GM12892 (cell line): ENCODE results near the gene SMAD9.

Experiments
- POLR2A ChIP-seq: IDR thresholded peaks from 2 replicates; pipeline ENCODE4 v1.6.1; 2011; ENCODE audit warnings: low read depth, low read length, control low read depth
- POLR2AphosphoS5 ChIP-seq: IDR thresholded peaks from 2 replicates; pipeline ENCODE4 v1.6.1; 2011; ENCODE audit warnings: low read depth, low read length, control low read depth

DNA sequence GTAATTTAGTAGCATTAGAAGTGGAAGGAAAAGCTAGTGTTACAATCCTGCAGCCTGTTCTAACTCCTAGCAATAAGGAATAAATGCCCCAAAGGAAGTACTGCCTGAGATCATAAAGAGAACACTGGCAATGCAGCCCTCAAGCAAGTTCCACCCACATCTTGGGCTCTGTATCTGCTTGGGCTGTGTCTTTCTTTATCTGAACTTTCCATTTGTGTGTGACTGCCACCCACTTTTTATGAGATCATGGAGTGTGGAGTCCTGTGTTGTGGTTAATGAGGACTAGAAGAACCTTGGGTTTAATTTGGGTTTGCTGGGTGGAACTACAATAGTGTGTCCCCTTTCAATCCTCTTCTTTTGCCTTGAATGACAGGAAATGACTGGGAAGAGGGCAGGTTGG is 62.8 kb downstream of the SMAD9 start:
- TF ChIP-seq POLR2A (no peak), POLR2AphosphoS5 (no peak)
